ENCODE data around the gene CDH23. TPM values are rescaled to one million over a fixed set of nuclear protein-coding genes. Genes with fewer than 3 reads are reported as not detected.

CDH23 gene
- total RNA-seq, 4 donors from 2014 or later: 0.72 to 4.1 (median 2.2) TPM

- Histone ChIP-seq H3K4me3 (no peak overlapping the region), H3K27me3 (peaks cover 5% of the 10 kb centered on the region), H3K9me3 (no peaks in the 10 kb centered on the region), H3K4me1 (no peaks in the 10 kb centered on the region), H3K27ac (no peak overlapping the region), H3K36me3 (no peaks in the 10 kb centered on the region)
- TF ChIP-seq EP300 (IDR thresholded peaks at IDR 0.05) (no peak), CTCF (IDR thresholded peaks at IDR 0.05) (no peak), POLR2A (IDR thresholded peaks at IDR 0.05) (no peak), POLR2AphosphoS5 (IDR thresholded peaks at IDR 0.05) (no peak)
- WGBS: 78% methylated on average over 2 of the region's 2 CpGs
- DNase-seq (ENCODE audit: low spot score in 2 of 2): no peak
Measured at GRCh38 chr10:71458387-71458786, 61.7 kb downstream of the CDH23 start.

GRCh38 chr10:71459513-71459912, 62.8 kb downstream of the CDH23 start:
- TF ChIP-seq POLR2A (IDR thresholded peaks at IDR 0.05): no peak
- peaks cover 5% of the 10 kb centered on the region for H3K27me3 ChIP-seq
- DNase-seq (ENCODE audit: low spot score in 2 of 2): no peak
- WGBS: 91% methylated on average over 4 of the region's 5 CpGs
- H3K27ac ChIP-seq: no peak overlapping the region
- no peaks in the 10 kb centered on the region for H3K36me3 ChIP-seq
- no peak overlapping the region for H3K4me3 ChIP-seq
- no peaks in the 10 kb centered on the region for H3K9me3 ChIP-seq
- no peaks in the 10 kb centered on the region for H3K4me1 ChIP-seq

- Histone ChIP-seq H3K9me3 (no peaks in the 10 kb centered on the region), H3K27me3 (peaks cover 5% of the 10 kb centered on the region), H3K27ac (no peak overlapping the region), H3K4me3 (no peak overlapping the region), H3K4me1 (no peaks in the 10 kb centered on the region), H3K36me3 (no peaks in the 10 kb centered on the region)
- DNase-seq (ENCODE audit: low spot score in 2 of 2): no peak
- TF ChIP-seq POLR2A (IDR thresholded peaks at IDR 0.05) (no peak), POLR2AphosphoS5 (IDR thresholded peaks at IDR 0.05) (no peak), EP300 (IDR thresholded peaks at IDR 0.05) (no peak), CTCF (IDR thresholded peaks at IDR 0.05) (no peak)
- 80% methylated on average over 9 of the region's 9 CpGs for WGBS
Measured at GRCh38 chr10:71460615-71461014, 63.9 kb downstream of the CDH23 start.

GRCh38 chr10:71461457-71461856, 64.7 kb downstream of the CDH23 start:
- no peak for DNase-seq (ENCODE audit: low spot score in 2 of 2)
- TF ChIP-seq EP300 (IDR thresholded peaks at IDR 0.05): no peak
- TF ChIP-seq POLR2AphosphoS5 (IDR thresholded peaks at IDR 0.05): no peak
- no peak for TF ChIP-seq POLR2A (IDR thresholded peaks at IDR 0.05)
- TF ChIP-seq CTCF (IDR thresholded peaks at IDR 0.05): no peak
- no peak overlapping the region for H3K27ac ChIP-seq
- WGBS: 96% methylated on average over 11 of the region's 13 CpGs
- H3K9me3 ChIP-seq: no peaks in the 10 kb centered on the region
- no peaks in the 10 kb centered on the region for H3K4me1 ChIP-seq
- no peaks in the 10 kb centered on the region for H3K36me3 ChIP-seq
- peaks cover 2% of the 10 kb centered on the region for H3K27me3 ChIP-seq
- no peak overlapping the region for H3K4me3 ChIP-seq

GRCh38 chr10:71462062-71462935, 65.6 kb downstream of the CDH23 start:
- Histone ChIP-seq H3K4me1 (no peaks in the 10 kb centered on the region), H3K9me3 (no peaks in the 10 kb centered on the region), H3K27me3 (no peaks in the 10 kb centered on the region), H3K36me3 (no peaks in the 10 kb centered on the region), H3K27ac (no peak overlapping the region), H3K4me3 (no peak overlapping the region)
- 79% methylated on average over 19 of the region's 19 CpGs for WGBS
- no peak for DNase-seq (ENCODE audit: low spot score in 2 of 2)
- TF ChIP-seq POLR2A (IDR thresholded peaks at IDR 0.05) (no peak), EP300 (IDR thresholded peaks at IDR 0.05) (no peak), POLR2AphosphoS5 (IDR thresholded peaks at IDR 0.05) (no peak), CTCF (IDR thresholded peaks at IDR 0.05) (no peak)

All from suprapubic skin (tissue), 4 donors.